ENCODE results near the gene LIME1.

DNA sequence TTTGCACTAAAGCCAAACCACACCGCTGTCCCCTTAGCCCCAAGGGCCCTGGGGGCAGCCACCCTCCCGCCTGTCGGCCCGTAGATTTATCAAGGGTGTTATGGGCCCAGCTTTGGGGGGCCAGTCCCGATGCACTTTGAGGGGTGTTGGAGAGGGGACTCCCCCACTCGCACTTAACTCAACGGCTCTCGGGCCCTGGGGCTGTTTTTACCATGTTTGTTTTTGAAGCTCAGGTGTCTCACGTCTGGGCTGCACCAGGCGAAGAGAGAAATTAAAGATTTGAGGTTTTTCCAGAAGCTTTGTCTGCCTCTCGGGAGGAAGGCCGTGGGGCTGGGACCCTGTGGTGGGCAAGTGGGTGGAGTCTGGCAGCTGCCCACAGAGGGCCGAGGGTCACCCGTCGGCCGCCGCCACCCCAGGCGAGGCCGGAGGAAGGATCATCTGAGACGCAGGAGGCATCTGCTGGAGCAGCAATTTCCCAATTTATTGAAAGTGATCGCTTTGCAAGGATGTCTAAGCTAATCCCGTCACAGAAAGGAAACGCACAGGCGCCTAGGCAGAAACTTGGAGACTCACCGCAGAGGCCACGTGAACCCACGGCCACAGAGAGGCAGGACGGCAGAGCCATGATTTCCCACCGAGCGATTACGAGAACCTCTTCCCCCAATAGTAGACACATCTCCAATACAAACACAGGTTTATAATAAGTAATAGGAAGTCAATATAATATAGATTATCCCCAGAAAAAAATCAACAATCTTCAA is 6.9 kb downstream of the LIME1 start:
- TF ChIP-seq CTCF (IDR thresholded peaks at IDR 0.05) (no peak), POLR2A (IDR thresholded peaks at IDR 0.05) (no peak)
